LNCaP clone FGC (cell line): ENCODE measurements around the gene CCR6.
"Not testable (repeated sequence)": the region's sequence is repeated elsewhere in the genome, so short reads cannot be mapped to it uniquely, and the experiment has no call there.

ENCODE experiments used
- DNase-seq: peaks from one replicate; pipeline ENCODE4 v3.0.0-alpha.2; 2011; ENCODE audit warnings: low read depth
- H3K4me3 ChIP-seq: 2 replicates; pipeline ENCODE4 v1.5.1; 2011; ENCODE audit warnings: mild to moderate bottlenecking, low read depth, low read length, control low read depth
- TF ChIP-seq, protein P1 (sequence below): IDR thresholded peaks from 2 replicates; pipeline ENCODE4 v1.5.1; 2012; ENCODE audit warnings: mild to moderate bottlenecking; ENCODE audit not compliant: control insufficient read depth, insufficient read depth; ENCODE audit errors: extremely low read depth

Gene CCR6

DNA sequence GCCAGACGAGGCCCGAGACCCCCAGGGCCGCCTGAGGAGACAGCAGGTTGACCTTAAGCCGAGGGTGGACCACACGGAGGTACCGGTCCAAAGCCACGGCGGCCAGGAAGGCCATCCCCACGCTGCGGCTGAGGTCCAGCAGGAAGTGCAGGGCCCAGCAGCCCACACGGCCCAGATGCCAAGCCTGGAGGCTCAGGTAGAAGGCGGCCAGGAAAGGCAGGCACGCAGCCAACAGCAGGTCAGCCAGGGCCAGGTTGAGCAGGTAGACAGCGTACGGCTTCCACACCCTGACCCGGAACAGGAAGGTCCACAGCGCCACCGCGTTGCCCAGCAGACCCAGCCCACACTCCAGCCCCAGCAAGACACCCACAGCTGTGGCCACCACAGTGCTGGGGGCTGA, 34.5 kb downstream of the CCR6 start:
- H3K4me3 ChIP-seq: no peak overlapping the region
- no peak for DNase-seq
- TF ChIP-seq, protein P1, sequence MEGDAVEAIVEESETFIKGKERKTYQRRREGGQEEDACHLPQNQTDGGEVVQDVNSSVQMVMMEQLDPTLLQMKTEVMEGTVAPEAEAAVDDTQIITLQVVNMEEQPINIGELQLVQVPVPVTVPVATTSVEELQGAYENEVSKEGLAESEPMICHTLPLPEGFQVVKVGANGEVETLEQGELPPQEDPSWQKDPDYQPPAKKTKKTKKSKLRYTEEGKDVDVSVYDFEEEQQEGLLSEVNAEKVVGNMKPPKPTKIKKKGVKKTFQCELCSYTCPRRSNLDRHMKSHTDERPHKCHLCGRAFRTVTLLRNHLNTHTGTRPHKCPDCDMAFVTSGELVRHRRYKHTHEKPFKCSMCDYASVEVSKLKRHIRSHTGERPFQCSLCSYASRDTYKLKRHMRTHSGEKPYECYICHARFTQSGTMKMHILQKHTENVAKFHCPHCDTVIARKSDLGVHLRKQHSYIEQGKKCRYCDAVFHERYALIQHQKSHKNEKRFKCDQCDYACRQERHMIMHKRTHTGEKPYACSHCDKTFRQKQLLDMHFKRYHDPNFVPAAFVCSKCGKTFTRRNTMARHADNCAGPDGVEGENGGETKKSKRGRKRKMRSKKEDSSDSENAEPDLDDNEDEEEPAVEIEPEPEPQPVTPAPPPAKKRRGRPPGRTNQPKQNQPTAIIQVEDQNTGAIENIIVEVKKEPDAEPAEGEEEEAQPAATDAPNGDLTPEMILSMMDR: no peak

DNA sequence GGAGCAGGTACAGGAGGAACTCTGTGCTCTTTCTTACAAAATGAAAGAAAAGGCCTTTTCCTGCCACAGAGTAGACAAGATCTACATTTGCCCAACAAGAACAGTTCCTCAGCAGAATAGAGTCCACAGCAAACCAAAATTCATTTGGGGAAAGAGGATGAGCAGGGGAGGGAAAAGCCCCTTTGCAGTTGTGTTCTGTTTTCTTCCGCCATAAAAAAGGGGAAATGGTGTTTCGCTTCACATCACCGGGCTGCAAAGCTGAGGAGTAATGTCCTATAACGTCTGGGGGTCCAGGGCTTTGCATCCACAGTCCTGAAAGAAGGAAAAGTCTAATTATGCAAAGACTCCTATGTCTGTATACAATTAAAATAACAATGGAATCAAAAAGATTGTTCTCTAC, 35.0 kb downstream of the CCR6 start, which contains the start of gene GPR31:
GPR31 (minus strand) TSS at position 118 of the 400 bp plus-strand sequence. CDS start 149 bp downstream, outside the sequence.
- DNase-seq: no peak
- TF ChIP-seq, protein P1: no peak
- H3K4me3 ChIP-seq: no peak within 1 kb of the TSS

DNA sequence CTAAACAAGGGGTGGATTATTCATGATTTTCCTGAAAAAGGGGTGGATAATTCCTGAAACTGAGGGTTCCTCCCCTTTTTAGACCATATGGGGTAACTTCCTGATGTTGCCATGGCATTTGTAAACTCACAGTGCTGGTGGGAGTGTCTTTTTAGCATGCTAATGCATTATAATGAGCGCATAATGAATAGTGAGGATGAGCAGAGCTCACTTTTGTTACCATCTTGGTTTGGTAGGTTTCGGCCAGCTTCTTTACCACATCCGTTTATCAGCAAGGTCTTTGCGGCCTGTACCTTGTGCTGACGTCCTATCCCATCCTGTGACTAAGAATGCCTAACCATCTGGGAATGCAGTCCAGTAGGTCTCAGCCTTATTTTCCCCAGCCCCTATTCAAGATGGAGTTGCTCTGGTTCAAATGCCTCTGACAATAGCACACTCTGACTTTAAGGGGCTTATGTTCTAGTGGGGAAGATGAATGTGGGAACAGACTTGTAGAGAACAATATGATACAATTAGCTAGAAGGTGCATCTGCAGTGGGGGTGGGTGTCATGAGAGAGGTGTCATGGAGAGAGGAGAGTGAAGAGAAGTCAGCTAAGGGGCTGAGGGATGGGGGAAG, 39.1 kb downstream of the CCR6 start:
- DNase-seq: no peak
- TF ChIP-seq, protein P1: no peak
- no peak overlapping the region for H3K4me3 ChIP-seq

DNA sequence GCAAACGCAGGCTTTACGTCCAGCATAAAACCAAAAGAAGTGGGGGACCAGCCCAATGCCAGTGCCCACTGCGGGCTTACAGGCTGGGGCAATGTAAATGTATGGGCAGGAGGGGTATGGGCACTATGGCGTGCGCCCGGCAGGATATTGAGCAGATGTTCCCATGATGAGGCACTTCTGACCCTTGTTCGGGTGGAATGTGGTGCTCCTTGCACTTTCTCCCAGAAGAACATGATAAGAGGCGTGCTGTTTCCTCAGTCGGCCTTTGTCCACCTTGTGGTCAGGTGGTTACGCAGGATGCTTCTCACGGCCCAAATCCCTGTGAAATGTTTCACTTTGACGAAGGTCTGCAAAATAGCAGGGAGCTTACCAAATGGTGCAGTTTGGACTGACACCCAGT, 39.7 kb downstream of the CCR6 start:
- no peak for DNase-seq

DNA sequence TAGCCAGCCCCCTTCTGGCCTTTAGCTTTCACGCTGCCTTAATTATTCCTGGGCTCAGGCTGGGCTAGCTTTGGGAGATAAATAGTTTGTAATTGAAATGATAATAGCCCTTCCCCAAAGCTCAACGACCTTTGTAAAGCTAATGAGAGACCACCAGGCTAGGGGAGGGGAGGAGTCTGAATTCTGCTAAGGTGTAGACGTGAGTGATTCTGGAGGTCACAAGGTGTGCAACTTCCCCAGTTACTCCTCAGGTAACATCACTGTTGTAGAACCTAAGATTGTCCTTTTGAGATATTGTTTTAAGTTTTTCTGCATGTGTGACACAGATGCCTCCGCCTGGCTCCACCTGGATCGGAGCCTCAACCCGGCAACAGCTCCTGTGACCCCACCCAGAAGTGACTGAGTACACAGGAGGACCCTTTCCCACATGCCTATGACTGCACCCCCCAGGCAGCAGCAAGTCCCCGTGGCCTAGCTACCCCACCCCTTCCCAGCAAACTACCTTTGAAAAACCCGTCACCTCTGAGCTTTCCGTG, 40.6 kb downstream of the CCR6 start:
- DNase-seq: no peak
- no peak overlapping the region for H3K4me3 ChIP-seq
- TF ChIP-seq, protein P1: no peak

More for the DNA sequence above, 39.7 kb downstream of the CCR6 start:
- TF ChIP-seq, protein P1: no peak
- no peak overlapping the region for H3K4me3 ChIP-seq

DNA sequence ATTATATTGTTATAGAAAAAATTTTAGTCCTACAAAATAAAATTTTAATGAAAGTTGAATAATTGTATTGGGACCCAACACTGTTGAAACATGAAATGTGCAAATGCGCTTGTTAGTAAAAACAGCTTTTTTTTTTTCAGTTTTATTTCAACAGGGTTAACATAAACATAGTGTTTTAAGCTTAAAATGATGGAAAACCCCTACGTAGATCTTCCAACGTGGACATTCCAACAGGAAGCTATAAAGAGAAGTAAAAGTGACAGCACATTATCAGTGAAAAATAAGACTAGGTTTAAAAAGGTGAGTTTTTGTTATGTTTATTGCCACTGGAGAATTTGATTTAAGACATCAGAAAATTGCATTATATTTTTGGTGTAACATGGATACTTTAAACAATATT, 41.4 kb downstream of the CCR6 start:
- TF ChIP-seq, protein P1: no peak
- DNase-seq: no peak
- no peak overlapping the region for H3K4me3 ChIP-seq

DNA sequence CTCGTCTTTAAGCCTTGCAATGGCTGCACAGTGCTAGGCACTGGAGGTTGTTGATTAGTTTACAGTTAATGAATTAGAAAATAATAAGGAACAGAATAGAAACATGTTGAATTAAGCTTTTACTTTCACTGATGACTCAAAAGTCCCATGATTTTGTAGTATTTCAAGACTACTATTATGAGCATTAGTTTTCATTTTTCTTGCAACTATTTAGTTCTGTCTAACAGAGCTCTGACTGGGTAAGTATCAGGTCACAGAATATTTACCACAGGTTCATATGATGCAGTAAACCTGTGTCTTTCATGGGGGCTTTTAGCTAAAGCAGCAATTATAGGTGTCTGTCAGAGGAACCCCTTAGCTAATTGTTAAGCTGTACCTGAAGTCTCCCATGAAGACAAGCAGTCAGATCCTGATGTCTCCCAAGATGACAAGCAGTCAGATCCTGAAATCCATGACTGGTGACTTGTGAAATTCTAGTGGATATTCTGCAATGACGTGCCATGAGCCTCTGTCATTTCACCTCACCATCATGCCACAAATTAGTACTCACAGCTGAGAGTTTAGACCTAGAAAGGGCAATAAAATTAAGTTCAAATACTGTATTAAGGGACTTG, 43.1 kb downstream of the CCR6 start:
- H3K4me3 ChIP-seq: no peak overlapping the region
- DNase-seq: no peak
- TF ChIP-seq, protein P1: no peak

DNA sequence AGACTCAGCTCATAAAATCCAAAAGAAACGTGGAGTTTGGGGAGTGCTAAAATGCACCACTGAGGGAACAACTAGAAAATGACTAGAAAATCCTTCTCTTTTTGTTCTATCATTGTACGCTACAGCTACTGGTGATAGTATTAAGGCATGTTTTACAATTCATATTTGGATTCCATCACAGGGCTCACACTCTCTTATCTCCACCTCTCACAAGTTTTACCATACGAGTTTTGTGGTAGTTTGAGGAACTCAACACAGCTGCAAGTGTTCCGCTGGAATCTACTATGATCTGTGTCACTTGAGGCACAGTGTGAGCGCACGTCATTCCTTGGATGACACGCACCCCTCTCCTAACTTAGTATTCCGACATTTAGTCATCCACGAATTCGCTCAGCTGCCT, 44.8 kb downstream of the CCR6 start:
- not testable (repeated sequence) for H3K4me3 ChIP-seq, DNase-seq

DNA sequence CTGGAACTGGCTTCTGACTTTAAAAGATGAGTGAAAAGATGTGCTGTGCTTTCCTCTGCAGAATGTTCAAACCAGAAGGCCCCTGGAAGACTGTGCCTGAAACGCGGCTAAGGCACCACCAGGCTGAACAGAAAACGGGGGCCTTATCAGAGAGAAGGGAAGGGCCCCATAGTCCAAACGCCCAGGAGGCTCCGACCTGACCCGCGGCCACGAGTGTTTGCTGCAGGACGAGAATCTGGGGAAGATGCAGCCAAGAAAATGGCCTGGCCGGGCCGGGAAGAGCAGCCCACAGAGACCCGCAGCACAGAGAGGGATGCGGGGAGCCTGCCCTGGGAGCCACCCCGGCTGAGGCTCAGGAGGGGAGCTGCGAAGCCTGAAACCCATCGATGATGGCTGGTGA, 45.4 kb downstream of the CCR6 start:
- DNase-seq, H3K4me3 ChIP-seq: not testable (repeated sequence)

DNA sequence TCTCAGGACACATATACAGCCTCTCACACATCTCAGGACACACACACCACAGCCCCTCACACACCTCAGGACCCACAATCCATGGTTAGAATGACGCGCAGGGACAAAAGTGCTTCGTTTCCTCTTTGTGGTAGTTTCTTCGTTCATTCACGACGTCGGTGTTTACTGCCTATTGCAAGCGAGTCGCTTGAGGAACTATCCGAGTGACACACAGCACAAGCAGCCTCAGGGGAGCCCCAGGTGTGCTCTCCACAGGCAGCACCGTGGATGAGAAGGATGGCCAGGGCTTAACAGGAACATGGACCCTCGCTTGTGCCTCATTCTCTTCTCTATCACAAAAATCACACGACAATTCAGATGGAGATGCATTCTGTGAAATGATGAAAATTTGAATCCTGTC, 47.0 kb downstream of the CCR6 start:
- DNase-seq, H3K4me3 ChIP-seq: not testable (repeated sequence)

DNA sequence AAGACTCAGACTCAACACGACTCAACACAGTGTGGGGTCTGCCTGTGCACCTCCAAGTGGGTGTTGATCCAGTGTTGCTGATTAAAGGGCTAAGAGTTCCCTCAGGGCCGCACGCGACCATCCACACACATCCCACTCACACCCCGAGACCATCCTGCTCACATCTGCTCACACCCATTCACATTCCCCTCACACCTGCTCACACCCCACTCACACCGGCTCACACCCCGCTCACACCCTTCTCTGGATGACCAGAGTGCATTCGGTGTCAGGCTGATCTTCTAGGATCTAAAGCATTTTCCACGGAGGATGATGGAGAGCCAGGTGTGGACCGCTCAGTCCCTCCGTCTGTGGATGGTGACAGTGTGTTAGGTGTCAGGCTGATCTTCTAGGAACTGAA, 48.4 kb downstream of the CCR6 start:
- DNase-seq: not testable (repeated sequence)

More for the DNA sequence above, 48.4 kb downstream of the CCR6 start:
- not testable (repeated sequence) for H3K4me3 ChIP-seq
